Putamen (tissue), 1 donor: ENCODE results near the gene SVBP.
"Not testable (repeated sequence)": the region's sequence is repeated elsewhere in the genome, so short reads cannot be mapped to it uniquely, and the experiment has no call there.

Experiments used
- DNase-seq: peaks from one replicate; pipeline ENCODE4 v3.0.0-alpha.2; 2016; ENCODE audit warnings: low spot score

The SVBP gene

GRCh38 chr1:42841440-42842147, 24.4 kb upstream of the SVBP start:
- DNase-seq: no peak

GRCh38 chr1:42841010-42841409, 23.8 kb upstream of the SVBP start:
- DNase-seq: no peak

GRCh38 chr1:42838482-42839190, 21.4 kb upstream of the SVBP start:
- DNase-seq: no peak

DNA sequence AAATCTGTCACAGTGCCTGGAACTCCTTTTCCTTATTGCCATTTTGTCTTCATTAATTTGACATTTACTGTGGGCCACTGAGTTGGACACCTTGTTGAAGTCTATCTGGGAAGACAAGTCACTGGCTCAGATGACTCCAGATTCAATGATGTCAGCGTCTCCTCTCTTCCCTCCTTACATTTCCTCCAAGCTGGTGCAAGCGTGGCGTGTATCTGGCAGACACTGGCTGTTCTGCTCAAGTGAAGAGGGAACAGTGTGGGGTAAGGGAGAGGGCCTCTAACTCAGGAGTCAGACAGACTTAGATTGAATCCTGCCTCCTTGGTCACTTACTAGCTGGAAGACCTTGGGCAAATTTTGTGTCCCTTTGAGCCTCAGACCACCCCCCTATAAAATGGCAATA, 20.5 kb upstream of the SVBP start:
- DNase-seq: no peak

DNA sequence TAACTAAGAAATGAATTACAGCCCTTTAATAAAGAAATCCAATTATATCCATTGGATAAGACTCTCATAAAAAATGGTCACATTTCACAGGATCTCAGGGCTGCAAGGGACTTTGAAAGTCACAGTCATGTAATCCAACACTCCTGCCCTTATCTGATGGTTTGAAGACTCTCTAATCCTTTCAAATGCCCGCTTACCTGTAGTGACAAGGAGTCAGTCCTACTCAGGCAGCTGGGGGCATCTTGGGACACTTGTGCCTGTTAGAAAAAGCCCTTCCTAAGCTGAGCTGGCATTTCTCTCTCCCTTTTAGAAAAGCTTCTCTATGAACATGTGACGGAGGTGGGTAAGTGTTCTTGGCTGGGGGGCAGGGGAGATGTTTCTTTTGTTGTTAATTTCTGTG, 18.2 kb upstream of the SVBP start:
- DNase-seq: no peak

- no peak for DNase-seq
Observed at GRCh38 chr1:42834803-42835202, 17.6 kb upstream of the SVBP start.

GRCh38 chr1:42833981-42834380, 16.8 kb upstream of the SVBP start:
- no peak for DNase-seq

DNA sequence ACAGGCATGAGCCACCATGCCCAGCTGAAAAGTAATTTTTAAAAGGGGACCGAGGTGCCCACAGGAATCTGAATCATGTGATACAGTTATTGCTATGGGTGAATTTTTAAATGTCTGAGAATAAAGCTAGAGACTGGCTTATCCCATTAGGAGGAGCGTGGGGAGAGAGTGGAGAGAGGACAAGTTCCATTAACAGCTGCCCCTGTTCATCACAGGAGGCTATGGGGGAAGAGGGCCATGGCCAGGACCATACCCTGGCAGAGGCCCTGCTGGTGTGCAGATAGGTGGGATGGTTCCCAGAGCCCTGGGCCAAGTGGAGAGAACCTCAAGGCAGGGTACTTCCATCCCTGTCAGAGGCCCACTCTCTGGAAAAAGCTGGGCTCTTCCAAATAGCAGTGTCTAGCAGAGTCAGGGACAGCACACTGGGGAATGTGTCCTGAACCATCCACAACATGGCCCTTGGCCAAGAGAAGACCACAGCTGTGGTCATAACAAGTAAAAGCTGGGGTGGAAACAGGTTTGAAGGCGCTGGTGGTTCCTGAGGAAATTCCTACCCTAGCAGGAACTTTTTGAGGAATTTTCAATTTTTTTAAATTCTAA, 15.5 kb upstream of the SVBP start:
- DNase-seq: no peak

DNA sequence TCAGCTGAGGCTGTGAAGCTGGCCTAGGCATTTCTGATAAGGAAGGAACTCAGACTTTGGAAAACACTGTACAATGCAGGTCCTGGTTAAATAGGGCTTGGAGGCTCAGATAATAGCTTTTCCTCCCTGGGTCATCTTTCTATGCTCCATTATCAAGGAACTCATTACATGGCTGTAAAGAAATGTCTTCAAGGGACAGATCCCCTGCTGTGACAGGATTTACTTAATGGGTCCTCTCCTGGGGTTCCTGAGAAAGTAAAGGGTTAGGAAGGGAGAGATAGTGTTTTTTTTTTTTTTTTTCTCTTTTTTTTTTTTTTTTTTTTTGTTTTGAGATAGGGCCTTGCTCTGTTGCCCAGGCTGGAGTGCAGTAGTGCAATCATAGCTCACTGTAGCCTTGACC, 14.1 kb upstream of the SVBP start:
- DNase-seq: no peak

DNA sequence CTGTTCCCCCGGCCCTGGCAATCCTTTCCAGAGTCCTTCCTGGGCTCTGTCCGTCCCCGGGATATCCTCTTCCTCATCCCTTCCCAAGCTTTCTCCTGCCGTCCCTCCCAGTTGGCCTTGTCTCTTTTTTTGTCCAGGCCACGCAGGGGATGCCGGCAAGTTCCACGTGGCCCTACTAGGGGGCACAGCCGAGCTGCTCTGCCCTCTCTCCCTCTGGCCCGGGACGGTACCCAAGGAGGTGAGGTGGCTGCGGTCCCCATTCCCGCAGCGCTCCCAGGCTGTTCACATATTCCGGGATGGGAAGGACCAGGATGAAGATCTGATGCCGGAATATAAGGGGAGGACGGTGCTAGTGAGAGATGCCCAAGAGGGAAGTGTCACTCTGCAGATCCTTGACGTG, 13.4 kb upstream of the SVBP start:
- DNase-seq: no peak

DNA sequence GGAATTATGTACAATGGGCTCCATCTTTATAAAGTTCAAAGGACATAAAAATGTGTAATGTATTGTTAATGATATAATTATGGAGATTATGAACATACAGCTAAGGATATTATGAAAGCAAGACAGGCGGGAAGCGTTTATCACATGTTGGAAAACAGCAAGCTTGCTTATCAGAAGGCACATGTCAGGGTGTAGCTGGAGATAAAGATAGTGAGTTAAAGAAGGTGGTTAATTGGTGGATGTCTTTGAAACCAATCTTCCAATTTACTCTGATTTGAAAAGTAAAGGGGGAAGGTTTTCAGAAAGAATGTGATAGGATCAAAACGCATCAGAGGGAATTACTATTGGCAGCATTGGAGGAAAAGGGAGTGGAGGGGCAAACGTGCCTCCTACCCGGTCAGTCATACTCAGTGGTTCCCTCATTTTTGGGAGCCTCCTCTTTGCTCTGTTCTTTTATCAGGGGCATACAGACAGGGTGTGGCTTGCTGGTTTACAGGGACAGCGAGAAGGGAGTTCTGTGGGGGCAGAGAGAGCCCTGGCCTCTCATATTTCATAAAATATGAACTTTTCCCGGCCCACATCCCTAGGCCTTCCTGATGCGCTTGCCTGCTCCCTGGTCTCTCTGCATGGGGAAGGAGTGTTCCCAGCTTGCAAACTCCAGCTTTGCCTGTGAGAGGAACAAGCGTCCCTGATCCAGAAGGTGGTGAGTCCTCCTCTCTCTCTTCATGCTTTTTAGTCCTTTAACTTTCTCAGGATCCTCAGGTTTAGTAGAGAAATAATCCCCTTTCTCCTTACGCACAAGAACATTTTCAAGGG, 8.0 kb upstream of the SVBP start:
- no peak for DNase-seq

GRCh38 chr1:42824481-42825035, 7.4 kb upstream of the SVBP start:
- DNase-seq: no peak

DNA sequence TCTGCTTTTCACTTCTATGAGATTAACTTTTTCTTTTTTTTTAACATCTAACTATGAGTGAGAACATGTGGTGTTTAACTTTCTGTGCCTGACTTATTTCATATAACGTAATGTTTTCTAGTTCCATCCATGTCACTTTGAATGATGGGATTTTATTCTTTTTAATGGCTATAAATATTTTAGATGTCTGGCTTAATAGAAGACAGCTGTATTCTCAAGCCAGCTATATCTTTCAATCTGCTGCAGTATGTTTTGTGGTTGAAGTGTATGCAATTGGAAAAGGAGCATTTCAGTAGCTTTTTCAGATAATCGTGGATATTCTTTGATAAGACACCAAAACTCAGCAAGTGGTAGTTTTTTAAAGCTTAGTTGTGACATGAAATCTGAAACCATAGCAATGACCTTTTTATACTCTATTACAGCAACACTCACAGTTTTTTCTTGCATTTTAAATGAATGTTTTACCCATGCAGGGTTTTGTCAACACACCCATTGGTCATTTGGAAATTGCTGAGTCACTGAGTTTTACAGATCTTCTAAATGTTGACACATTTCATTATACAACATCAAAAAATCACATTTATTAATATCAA, 5.7 kb upstream of the SVBP start:
- no peak for DNase-seq

- no peak for DNase-seq
Observed at GRCh38 chr1:42821690-42822089, 4.5 kb upstream of the SVBP start.

DNA sequence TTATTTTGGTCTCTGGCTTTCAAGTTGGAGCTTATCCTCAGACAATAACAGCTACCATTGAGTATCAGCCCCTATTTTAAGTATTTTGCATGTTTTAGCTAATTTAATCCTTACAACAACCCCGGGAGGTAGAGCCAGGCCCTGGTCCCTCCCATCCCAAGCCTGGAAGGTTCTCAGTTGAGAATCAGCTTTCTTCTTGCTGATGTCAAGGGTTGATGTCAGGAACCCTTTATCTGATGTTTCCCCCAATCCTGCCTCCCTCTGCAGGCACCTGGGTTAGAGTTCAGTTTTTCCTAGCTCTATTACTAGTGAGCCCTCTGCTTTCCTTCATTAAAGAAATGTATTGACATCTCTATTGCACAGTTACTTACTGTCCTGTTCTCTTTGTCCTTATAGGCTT, 3.6 kb upstream of the SVBP start:
- no peak for DNase-seq

- no peak for DNase-seq
Observed at GRCh38 chr1:42817976-42818375, 779 bp upstream of the SVBP start.

DNA sequence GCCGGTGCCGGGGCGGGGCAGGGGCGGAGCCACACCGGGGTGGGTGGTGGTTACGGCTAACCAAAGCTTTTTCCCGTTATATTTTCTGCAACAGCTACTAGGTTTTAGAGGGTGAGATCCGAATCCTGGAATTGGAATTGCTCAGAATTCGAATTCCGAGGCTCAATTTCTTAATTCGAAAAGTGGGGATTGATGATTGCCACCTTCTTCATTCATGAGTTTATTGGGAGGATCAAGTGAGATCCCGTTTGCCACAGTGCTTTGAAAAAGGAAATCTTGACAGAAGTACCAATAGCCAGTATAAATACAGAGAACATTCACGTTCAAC, 207 bp upstream of the SVBP start:
- no peak for DNase-seq

DNA sequence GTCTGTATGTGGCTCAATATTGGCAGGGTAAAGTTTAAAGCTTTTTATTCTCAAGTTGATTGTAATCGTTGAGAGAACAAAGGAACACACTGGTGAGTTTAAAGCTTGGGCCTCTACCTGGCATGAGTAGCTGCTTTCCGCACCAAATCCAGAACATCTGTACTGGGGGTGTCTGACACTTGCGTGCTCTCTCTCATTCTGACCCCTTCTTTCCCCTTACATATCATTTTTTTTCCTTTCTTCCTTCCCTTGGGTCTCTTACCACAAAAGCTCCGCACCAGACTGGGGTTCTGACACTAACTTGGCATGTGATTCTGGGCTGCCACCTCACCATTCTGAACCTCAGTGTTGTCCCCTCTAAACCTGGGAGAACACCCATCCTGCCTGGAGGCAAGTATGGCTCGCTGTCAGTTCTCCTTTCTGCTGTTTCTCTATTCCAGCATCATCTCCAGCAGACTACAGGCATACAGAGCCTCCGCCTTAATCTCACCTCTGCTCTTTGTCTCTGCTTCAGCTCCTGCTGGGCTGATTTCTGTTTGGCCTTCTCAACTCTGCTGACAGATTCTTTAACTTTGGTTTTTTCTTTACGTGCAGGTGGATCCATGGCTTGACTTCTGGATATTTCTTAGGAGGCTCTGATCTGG, 1.1 kb downstream of the SVBP start:
- DNase-seq: no peak

GRCh38 chr1:42814815-42815214, 2.4 kb downstream of the SVBP start:
- not testable (repeated sequence) for DNase-seq

- DNase-seq: no peak
Observed at GRCh38 chr1:42807056-42807668, 10.0 kb downstream of the SVBP start.

DNA sequence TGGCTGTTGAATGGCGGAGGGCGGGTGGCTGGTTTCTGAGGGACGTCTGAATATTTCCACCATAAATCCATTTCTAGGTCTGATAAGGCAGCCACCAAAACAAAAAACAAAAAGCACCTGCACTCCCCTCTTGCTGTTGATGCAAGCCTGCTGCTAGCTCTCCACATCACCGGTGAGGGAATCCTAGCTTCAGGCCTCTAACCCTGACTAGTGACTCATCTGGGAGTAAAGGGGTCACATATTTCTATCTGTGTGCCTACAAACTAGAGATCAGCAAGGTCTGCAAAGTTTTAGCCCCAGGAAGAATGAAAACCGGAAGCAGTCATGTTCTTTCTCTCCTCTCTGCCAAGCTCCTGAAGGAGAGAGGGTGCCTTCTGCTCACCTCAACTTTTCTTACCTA, 10.6 kb downstream of the SVBP start:
- DNase-seq: no peak
